AG04450 (cell line): Measurements from ENCODE around the gene SKA1. TPM values are rescaled to one million over a fixed set of nuclear protein-coding genes. Genes with fewer than 3 reads are reported as not detected.

Source experiments
- CTCF ChIA-PET: fragments of 300-600, 350-600 bp; formaldehyde crosslinking; extraction: SDS; loops from one replicate; lab custom pipeline; 2022; ENCODE audit warnings: antibody characterized with exemption, inconsistent platforms; lab: Charles Lee
- POLR2A ChIA-PET: fragments of 350-600 bp; formaldehyde crosslinking; extraction: SDS; loops from one replicate; lab custom pipeline; 2021; ENCODE audit warnings: antibody characterized with exemption, inconsistent platforms; lab: Yijun Ruan, JAX
- DNase-seq: peaks from one replicate; pipeline ENCODE4 v3.0.0-alpha.2; 2011; ENCODE audit warnings: low read depth, low spot score
- H3K27ac ChIP-seq: one replicate; pipeline ENCODE4 v1.5.1; 2012; ENCODE audit warnings: low read depth, low read length, control low read depth
- H3K27me3 ChIP-seq: one replicate; pipeline ENCODE4 v1.6.0; 2012; ENCODE audit warnings: low read length; ENCODE audit not compliant: control insufficient read depth, insufficient read depth
- H3K4me3 ChIP-seq: 2 replicates; pipeline ENCODE4 v1.5.1; 2011; ENCODE audit warnings: mild to moderate bottlenecking, low read depth, low read length, control low read depth
- H3K9me3 ChIP-seq: 2 replicates; pipeline ENCODE4 v1.5.1; 2012; ENCODE audit warnings: low read length; ENCODE audit not compliant: control insufficient read depth, insufficient read depth
- CTCF ChIP-seq: IDR thresholded peaks from 2 replicates; pipeline ENCODE4 v1.5.1; 2011; ENCODE audit warnings: low read depth, low read length, control low read depth, inconsistent platforms
- polyA plus RNA-seq: library from polyadenylated mRNA; depleted of rRNA; stranded (reverse); fragments of >200 nt; gene quantifications from 2 replicates; pipeline ENCODE4 v1.2.3, GENCODE V29; 2011

Gene SKA1
- polyA plus RNA-seq, 1 experiment, result 6.2 TPM

GRCh38 chr18:50334546-50335152 lies 40.2 kb upstream of the SKA1 start:
- Histone ChIP-seq H3K27ac (no peak overlapping the region), H3K27me3 (peaks cover 10% of the 10 kb centered on the region), H3K9me3 (no peaks in the 10 kb centered on the region), H3K4me3 (no peak overlapping the region)
- ChIA-PET CTCF (no interaction called here), POLR2A (no interaction called here)
- TF ChIP-seq CTCF, result no peak
- DNase-seq, result no peak

- Histone ChIP-seq H3K27ac (no peak overlapping the region), H3K4me3 (no peak overlapping the region), H3K9me3 (peaks cover 4% of the 10 kb centered on the region; the same call in 1 of the 2 replicates), H3K27me3 (peaks cover 12% of the 10 kb centered on the region)
- POLR2A ChIA-PET, result no interaction called here
- TF ChIP-seq CTCF, result no peak
- CTCF ChIA-PET, result interaction anchor here (4.1 kb wide), 1 partner anchor 19 kb away, joined by 21 read pairs; no protein-coding TSS in a partner anchor
- DNase-seq, result no peak
These were observed 36.7 kb upstream of the SKA1 start for GRCh38 chr18:50338122-50338521.

GRCh38 chr18:50338715-50339114 lies 36.1 kb upstream of the SKA1 start:
- DNase-seq, result no peak
- no peak for TF ChIP-seq CTCF
- Histone ChIP-seq H3K9me3 (peaks cover 4% of the 10 kb centered on the region; the same call in 1 of the 2 replicates), H3K27ac (no peak overlapping the region), H3K4me3 (no peak overlapping the region), H3K27me3 (peaks cover 9% of the 10 kb centered on the region)
- POLR2A ChIA-PET, result no interaction called here
- CTCF ChIA-PET, result interaction anchor here (0.6 to 4.1 kb wide), 2 partner anchors 13 to 19 kb away, joined by 3 to 21 read pairs; no protein-coding TSS in a partner anchor

GRCh38 chr18:50340078-50340477 lies 34.8 kb upstream of the SKA1 start:
- POLR2A ChIA-PET, result no interaction called here
- CTCF ChIA-PET, result interaction anchor here (4.1 kb wide), 1 partner anchor 17 kb away, joined by 21 read pairs; no protein-coding TSS in a partner anchor

More at GRCh38 chr18:50340078-50340477, 34.8 kb upstream of the SKA1 start:
- Histone ChIP-seq H3K4me3 (no peak overlapping the region), H3K9me3 (peaks cover 4% of the 10 kb centered on the region; the same call in 1 of the 2 replicates), H3K27ac (no peak overlapping the region), H3K27me3 (peaks cover 9% of the 10 kb centered on the region)
- DNase-seq, result no peak
- TF ChIP-seq CTCF, result no peak
